Fibroblast of pulmonary artery (primary cell): Measurements from ENCODE around the gene KRTAP2-1.
"Not testable (repeated sequence)": the region's sequence is repeated elsewhere in the genome, so short reads cannot be mapped to it uniquely, and the experiment has no call there.

Experiments
- DNase-seq: peaks from one replicate; pipeline ENCODE4 v3.0.0-alpha.2; 2010; ENCODE audit warnings: low read depth
- H3K4me3 ChIP-seq: replicated peaks from 2 replicates; pipeline ENCODE4 v1.5.1; 2011; ENCODE audit warnings: low read depth, mild to moderate bottlenecking, control low read depth, low read length, moderate library complexity
- CTCF ChIP-seq: IDR thresholded peaks from 2 replicates; pipeline ENCODE4 v1.5.1; 2011; ENCODE audit warnings: mild to moderate bottlenecking, control low read depth, low read length, inconsistent platforms; ENCODE audit errors: missing control alignments

KRTAP2-1 gene

DNA sequence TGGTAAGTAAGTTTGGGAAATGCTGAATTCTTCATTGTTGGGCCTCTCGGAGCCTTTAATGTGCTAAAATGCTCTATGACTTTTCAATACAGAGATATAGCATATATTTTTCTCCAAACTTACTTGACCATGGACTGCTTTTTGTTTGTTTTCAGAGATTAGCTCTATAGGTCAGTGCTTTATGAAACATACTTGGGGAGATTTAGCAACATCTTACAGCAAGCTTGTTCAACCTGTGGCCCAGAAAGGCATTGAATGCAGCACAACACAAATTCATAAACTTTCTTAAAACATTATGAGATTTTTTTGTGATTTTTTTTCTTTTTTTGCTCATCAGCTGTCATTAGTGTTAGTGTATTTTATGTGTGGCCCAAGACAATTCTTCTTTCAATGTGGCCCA, 37.2 kb downstream of the KRTAP2-1 start:
- TF ChIP-seq CTCF, result no peak
- no peak overlapping the region for H3K4me3 ChIP-seq

DNA sequence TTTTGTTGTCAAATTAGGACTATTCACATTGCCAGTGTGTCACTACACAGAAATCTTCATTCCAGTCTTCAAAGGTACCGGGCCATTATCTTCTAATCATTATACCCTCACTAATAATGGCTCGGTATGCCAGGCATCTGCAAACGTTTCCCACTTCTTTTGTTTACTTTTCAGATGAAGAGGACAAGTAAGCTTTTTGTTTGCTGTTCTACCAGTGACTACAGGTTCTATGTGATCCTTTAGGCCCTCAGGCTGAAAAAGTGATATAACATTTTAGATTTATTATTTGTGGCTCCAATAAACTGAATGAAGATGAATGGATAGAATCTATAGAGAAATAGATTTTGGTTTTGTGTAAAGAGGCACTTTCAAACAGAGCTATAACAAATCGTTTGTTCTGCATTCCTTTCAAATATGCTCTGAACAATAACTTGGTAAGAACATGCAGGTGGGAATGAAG, 37.8 kb downstream of the KRTAP2-1 start:
- TF ChIP-seq CTCF, result no peak
- no peak overlapping the region for H3K4me3 ChIP-seq
- no peak for DNase-seq

More for the DNA sequence above, 37.2 kb downstream of the KRTAP2-1 start:
- DNase-seq, result no peak

DNA sequence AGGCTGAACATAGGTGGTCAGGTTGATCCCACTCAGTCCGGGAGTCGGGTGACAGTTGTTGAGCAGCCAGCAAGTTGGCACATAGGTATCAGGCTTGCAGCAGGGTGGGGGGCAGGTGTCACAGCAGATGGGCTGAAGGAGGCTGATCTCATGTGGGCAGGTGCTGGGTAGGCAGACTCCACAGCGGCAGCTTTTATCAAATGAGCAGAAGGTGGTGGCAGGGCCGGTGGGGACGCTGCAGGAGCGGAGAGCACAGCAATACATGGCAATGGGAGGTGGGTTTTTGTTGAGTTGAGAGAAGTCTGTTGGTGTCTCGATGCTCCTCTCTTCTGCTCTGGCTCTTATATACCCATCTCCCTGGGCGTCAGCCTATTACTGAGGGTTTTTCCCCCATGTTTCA, 38.3 kb downstream of the KRTAP2-1 start, which contains the start of gene KRTAP3-1:
Gene KRTAP3-1 (minus strand): TSS at position 318 of the 400 bp plus-strand sequence. CDS start 54 bp downstream, at position 264.
- no peak within 1 kb of the TSS for H3K4me3 ChIP-seq
- TF ChIP-seq CTCF, result no peak
- no peak for DNase-seq

DNA sequence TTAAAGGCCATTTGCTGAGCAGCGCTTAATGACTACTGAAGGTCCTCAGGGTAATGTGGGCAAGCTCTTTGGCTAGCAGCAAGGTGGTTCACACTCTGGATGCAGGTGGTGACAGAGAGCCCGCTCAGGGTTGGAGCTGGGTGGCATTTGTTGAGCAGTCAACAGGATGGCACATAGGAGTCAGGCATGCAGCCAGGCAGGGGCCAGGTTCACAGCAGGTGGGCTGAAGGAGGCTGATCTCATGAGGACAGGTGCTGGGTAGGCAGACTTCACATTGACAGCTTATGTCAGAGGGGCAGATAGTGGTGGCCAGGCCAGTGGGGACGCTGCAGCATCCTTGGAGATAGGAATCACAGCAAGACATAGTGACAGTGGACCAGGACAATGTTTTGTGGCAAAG, 42.7 kb downstream of the KRTAP2-1 start:
- TF ChIP-seq CTCF, result no peak
- DNase-seq, result no peak
- H3K4me3 ChIP-seq, result no peak overlapping the region

DNA sequence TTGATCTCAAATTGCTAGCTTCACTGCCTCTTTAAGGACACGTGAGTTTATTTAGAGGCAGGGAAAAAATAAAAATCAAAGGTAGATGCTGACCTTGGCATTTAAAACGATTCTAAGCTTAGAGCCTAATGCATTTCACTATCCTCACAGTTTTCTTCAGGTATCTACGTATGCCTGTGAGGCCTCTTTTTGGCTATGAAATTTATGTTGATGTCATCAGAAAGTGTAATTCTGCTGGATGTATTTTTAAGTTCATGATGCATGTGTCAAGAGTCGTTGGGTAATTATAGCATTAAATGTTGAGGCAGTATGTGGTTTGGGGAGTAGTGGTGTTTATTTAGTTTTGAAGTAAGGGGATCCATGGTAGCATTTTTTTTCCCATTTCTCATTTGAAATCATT, 43.2 kb downstream of the KRTAP2-1 start:
- TF ChIP-seq CTCF, result no peak
- no peak for DNase-seq
- H3K4me3 ChIP-seq, result no peak overlapping the region

- TF ChIP-seq CTCF, result no peak
- no peak for DNase-seq
- no peak overlapping the region for H3K4me3 ChIP-seq
Measured at GRCh38 chr17:41002814-41003213, 44.3 kb downstream of the KRTAP2-1 start.

- no peak for TF ChIP-seq CTCF
- H3K4me3 ChIP-seq, result no peak overlapping the region
- DNase-seq, result no peak
Measured at GRCh38 chr17:41001795-41002194, 45.3 kb downstream of the KRTAP2-1 start.

- DNase-seq, H3K4me3 ChIP-seq: not testable (repeated sequence)
Measured at GRCh38 chr17:40999563-40999962, 47.6 kb downstream of the KRTAP2-1 start, which contains the start of gene KRTAP3-2. Gene KRTAP3-2, minus strand, starts transcription at chr17:40999906. Its CDS starts 53 bp downstream, at chr17:40999853.
